ENCODE data around the gene NFKB1.
A peak's percentile ranks its signal among the peaks of the same experiment; 100 is the strongest.
"Not testable (repeated sequence)": the region's sequence is repeated elsewhere in the genome, so short reads cannot be mapped to it uniquely, and the experiment has no call there.

The NFKB1 gene

DNA sequence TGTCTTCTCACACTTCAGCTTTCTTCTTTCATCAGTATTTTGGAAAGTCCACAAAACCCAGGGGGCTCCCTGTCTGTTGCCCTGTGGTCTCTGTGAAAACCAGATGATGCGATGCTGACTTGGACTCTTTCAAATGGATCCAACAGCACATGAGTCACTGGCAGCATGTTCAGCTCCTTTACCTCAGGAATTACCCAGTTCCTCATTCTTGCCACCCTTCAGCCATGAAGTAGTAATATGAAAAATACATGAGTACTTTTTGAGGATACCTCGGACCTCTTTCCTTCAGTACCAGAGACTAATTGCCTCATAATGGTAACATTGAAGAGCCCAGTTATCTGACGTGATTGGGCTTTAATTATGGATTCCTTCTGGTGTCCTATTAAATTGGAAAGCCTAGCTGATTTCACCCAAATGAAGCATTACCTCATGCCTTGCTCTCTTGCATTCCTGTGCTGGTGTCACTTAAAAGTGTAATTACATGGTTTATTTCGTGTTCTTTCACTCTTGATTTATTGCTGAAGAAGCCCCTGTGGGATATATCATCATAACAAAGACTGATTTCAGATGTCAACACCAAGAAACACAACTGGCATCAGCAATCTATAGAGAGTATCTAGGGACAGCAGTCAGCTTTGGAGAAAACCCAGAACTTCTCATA is 63.4 kb downstream of the NFKB1 start:
- peak; percentile 85 for DNase-seq (ENCODE audit: low read depth, low spot score)

DNA sequence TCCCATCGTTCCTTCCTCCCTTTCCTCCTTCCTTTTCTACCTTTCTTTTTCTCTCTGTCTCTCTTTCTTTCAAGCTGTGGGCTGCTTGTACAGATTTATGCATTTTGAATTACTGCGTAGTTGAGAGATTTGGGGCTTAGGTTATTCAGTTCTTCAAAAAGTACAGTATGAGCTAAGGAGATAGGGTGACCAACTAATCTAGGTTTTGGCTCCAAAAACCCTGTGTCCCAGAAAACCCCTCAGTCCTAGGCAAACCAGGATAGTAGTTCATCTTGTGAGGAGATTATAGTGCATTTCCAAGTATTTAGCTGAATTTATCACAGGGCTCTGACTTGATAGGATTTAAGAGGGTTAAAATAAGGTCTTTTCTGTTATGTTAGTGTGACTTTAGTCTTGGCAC is 64.5 kb downstream of the NFKB1 start:
- no peak for DNase-seq (ENCODE audit: low read depth, low spot score)

DNA sequence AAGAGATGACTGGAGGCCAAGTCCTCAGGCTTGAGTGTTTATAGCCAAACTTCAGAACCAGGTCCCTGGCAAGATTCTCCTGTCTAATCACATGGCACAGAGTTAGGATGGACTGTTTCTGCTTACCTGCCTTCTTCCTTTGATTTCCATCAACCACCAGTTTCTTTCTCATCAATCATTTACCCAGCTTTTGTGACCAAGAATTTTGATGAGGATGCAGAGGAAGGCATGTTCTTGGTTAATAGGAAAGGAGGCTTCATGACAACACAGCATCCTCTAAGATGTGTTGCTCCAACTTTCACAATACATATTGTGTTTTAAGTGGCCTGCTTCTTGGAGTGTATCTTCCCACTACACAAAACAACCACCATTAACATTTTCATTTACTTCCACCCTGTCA is 65.3 kb downstream of the NFKB1 start:
- no peak for DNase-seq (ENCODE audit: low read depth, low spot score)

DNA sequence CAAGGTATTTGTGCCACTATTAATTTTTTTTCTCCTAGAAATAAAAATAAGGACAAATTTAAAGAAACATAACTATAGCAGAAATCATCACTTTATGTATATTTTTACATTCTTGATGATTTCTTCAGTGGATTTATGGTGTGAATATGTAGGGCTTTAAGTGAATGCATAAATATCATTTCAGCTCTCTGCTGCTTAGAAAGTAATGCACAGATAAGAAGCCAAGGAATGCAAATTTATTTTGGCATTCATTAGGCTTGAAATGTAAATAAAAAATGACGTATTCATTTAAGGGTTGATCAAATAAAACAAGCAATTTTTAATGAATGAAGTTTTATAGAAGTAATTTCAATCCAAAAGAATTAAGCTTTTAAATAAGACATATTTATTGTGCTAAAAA is 66.3 kb downstream of the NFKB1 start:
- no peak for DNase-seq (ENCODE audit: low read depth, low spot score)

DNA sequence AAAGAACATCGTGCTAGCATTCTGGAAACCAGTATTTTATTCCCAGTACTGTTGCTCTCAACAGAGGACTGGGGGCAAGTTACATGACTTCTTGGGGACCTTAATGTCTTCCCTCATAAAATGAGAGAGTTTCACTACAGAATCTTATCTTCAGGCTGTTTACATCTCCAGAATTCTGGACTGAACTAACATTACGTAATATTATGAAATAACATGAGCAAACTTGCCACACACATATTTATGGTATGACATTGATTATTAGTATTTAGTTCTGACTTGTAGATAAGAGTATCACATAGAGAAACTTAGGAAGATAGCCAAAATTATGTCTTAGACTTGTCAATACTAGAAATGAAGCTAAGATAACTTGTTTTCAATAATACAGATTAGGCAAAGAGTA is 68.0 kb downstream of the NFKB1 start:
- DNase-seq (ENCODE audit: low read depth, low spot score): no peak

DNA sequence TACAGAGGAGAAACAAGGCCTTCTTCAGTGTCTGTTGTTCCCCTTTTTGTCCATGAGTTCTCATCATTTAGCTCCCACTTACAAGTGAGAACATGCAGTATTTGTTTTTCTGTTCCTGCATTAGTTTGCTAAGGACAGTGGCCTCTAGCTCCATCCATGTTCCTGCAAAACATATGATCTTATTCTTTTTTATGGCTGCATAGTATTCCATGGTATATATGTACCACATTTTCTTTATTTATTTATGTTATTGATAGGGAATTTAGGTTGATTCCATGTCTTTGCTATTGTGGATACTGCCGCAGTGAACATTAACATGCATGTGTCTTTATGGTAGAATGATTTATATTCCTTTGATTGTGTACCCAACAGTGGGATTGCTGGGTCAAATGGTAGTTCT is 69.1 kb downstream of the NFKB1 start:
- DNase-seq (ENCODE audit: low read depth, low spot score): not testable (repeated sequence)

DNA sequence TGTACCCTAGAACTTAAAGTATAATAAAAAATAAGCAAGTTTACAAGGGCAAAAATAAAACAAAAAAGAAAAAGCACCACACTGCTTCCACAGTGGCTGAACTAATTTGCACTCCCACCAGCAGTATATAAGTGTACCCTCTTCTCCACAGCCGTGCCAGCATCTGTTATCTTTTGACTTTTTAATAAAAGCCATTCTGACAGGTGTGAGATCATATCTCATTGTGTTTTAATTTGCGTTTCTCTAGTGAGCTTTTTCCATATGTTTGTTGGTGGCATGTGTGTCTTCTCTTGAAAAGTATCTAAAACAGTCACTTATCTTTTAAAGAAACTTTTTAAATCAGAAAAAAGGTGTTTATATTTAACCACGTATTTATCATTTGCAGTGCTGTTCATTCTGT is 71.3 kb downstream of the NFKB1 start:
- DNase-seq (ENCODE audit: low read depth, low spot score): no peak

DNA sequence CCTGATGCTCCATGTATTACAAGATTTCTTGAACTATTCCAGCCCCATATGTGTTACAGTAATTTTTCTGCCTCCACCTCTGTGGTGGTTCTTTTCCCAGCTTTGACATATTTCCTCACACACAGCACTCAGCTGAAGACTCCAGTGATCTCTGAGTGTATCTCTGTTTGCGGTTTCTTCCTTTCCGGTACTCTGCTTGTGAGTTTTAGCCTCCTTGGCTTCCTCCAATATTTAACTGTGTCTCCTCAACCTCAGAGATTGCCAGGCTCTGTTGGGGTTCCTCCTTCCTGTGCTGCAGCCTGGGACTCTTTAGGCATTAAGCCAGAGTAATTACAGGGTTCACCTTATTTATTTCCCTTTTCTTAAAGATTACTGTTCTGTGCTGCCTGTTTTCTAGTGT is 73.2 kb downstream of the NFKB1 start:
- no peak for DNase-seq (ENCODE audit: low read depth, low spot score)

DNA sequence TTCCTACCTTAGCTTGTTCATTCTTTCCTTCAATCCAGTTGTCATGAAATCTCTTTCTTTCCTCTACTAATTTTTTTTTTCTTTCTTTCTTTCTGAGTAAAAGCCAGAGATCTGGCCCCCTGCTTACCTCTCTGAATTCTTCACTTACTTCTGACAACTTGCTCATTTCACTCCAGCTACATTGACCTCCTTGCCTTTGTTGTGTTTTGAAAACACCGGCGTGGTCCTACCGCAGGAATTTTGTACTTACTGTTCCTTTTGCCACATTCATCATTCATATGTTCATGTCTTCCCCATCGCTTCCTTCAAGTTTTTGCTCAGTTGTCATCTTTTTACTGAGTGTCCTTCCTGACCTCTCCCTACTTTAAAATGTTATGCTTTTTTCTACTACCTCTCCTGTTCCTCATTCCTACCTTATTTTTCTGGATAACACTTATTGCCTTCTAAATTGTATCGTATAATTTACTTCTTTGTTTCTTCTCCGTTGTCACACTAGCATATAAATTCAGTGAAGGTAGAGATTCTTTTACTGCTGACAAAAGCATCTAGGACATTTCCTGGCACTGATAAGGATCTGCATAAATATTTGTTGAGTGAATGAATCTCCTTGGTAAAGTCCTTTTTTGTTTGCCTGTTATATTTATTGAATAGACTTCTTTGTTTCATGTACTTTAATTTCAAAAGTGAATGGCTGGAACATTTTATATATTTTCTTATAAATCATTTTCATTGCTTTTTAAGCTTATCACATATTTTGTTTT is 74.4 kb downstream of the NFKB1 start:
- peak; percentile 38 for DNase-seq (ENCODE audit: low read depth, low spot score)

DNA sequence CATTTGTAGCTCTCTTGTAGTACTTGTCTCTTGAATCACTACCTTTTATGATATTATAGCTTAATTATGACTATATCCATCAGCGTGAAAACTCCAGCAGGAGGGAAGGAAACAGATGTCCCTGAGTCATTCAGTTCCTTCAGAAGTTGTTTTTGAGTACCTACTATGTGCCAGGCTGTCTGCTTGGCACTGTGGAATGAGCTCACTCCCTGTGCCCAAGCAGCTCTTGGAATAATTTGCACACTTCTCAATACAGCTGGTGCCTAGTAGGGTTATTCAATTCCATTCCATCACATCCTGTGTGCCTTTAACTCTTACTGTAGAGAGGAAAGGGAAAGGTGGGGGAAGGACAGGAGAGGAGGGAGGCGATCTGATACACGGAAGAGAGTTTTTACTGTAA is 77.1 kb downstream of the NFKB1 start:
- no peak for DNase-seq (ENCODE audit: low read depth, low spot score)

DNA sequence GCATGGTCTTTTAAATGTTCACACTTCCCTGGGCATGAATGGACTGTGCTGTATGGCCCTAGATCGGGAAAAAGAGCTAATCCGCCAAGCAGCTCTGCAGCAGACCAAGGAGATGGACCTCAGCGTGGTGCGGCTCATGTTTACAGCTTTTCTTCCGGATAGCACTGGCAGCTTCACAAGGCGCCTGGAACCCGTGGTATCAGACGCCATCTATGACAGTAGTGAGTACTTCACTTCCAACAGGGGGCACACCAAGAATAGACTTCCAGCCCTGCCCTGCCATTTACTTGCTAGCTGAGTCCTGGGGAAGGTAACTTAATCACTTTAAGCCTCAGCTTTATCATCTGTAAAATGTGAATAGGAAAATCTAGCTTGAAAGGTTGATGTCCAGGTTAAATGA is 77.7 kb downstream of the NFKB1 start:
- DNase-seq (ENCODE audit: low read depth, low spot score): no peak

DNA sequence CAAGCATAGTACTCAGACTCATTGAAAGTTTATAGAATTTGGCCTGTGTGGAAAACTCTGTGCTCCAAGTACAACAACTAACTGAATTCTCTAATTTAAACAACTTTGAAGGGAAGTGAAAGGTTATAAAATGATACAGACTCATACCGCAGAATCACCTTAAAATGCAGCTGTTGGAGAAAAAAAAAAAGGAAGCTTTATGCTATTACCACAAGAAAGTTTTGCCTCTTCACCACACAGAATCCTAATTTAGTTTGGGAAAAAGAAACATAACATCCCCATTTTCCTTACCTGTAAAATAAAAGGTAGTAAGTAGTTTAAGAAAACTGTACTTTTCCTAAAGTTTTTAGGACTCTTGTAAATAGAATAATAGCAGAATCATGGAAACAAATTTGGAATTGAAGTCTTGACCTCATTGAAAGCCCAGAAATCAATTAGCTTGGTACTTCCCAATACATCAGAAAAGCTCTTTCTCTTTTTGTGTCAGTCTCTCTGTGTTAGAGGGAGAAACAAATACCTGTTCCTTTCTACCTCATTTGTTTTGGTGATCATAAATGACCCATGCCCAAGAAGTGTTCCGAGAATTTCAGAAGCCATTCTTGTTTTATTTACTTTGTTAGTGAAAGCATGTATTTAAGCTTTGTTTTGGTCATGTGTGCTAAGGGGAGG is 78.8 kb downstream of the NFKB1 start:
- no peak for DNase-seq (ENCODE audit: low read depth, low spot score)

DNA sequence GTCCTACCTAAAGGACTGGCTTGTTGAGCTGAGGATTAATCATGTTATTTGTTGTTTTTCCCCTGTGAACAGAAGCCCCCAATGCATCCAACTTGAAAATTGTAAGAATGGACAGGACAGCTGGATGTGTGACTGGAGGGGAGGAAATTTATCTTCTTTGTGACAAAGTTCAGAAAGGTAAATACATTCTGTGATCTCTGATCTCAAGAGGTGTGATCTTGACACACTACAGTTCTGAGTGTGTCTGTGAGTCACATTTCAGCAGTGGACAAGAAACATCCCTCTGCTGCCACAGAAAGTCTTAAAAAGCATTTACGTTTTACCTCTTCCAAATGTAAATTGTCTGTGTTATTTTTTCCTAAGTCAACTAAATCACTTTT is 79.3 kb downstream of the NFKB1 start:
- DNase-seq (ENCODE audit: low read depth, low spot score): no peak

DNA sequence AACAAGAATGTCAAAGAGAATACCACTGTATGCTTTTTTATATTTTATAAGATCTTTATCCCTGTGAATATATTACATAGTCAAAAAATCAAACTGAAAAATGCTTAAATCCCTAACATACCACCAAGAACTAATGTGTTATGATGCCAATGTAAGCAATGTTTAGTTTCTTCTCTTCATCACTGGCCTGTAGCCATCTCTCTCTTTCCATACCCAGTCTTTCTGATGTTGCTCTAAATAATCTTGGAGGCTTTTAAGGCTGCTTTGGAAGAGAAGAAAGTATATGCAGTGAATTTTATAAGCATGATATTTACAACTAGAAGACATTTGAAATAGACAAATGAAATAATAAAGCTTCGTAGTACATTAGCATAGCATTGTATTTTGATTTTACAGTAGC is 82.9 kb downstream of the NFKB1 start:
- DNase-seq (ENCODE audit: low read depth, low spot score): no peak

DNA sequence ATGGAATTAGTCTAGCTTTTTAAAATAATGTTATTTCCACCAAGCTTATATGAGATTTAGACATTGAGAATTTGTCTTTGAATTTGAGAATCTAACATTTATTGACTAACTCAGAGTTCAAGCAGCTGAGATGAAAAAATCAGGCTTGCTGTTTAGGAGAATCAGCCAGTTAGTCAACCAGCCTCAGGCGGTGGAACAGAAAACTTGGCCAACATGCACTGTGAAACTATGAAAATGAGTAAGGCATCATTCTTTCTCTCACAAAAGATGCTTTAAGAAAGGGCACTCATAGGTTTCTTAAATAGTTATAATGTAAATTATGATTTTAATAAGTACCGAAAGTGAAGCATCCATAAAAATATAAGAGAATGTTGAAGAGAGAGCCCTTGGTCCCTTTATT is 84.2 kb downstream of the NFKB1 start:
- DNase-seq (ENCODE audit: low read depth, low spot score): no peak

DNA sequence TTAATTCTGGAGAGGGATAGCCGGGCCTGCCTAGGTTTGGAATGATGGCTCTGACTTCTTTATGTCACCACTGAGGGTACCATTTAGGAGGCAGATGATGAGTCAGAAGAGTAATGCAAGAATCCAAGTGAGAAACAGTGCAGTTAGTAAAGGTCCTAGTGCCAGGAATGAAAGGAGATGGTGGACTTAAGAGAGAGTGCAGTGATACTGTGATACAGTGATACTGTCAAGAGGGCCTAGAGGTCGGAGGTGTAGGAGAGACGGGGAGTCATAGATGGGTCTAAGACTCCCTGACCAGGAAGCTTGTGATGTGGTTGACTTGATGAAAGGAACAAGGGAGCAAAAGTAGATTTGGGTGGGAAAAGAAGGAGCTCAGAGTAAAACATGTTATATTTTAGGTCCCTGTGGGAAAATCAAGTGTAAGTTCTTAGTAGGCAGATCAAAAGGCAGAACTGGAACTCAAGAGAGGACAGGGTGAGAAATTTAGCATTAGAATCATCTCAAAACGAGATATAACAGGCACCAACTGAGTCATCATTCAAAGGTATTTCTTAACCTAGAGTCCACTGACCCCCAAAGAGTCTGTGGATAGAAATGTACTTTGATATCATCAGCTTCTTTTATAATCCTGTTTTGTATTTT is 85.0 kb downstream of the NFKB1 start:
- no peak for DNase-seq (ENCODE audit: low read depth, low spot score)

DNA sequence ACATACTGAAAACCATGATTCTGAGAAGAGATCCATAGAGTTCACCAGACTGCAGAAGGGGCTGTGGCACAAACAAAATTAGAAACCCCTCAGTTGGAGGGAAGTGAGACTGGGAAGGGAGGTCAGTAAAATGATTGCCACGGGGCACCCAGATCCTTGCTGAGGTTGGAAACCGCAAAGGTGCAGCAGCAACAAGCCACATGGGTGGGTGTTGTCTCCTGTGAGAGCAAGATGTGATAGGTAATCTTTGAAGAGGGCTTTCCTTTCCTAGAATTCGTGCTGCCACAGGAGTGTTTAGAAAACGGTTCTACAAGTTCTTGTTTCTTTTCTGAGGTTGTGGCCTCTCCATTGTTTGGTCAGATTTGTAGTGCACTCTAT is 85.5 kb downstream of the NFKB1 start:
- no peak for DNase-seq (ENCODE audit: low read depth, low spot score)

DNA sequence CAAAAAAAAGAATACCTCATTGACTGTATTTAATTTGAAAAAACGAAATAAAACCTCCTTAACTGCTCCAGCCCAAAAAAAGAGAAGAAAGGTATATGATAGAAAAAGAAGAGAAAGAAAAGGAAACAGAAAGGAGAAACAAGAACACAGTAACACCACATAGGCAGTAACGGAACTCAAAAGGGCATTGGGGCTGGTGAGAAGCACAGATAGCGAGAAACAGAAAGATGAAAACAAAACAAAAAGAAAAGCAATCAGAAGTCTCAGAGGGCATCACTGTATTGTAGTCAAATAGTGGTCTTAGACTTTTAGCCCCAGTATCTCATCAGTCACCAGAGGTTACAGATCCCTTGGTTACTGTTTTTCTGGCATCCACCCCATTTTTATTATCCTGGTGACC is 88.6 kb downstream of the NFKB1 start:
- DNase-seq (ENCODE audit: low read depth, low spot score): no peak

DNA sequence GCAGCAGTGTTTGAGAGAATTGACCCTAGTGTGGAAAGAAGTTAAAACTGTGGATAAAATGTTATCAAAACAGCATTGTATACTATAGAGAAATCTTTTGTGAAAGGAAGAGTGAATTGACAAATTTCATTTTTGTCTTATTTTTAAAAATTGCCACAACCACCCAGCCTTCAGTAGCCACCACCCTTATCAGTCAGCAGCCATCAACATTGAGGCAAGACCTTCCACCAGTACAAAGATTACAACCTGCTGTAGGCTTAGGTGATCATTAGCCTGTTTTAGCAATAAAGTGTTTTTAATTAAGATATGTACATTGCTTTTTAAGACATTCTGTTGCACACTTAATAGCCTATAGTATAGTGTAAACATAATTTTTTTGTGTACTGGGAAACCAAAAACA is 91.1 kb downstream of the NFKB1 start:
- no peak for DNase-seq (ENCODE audit: low read depth, low spot score)

DNA sequence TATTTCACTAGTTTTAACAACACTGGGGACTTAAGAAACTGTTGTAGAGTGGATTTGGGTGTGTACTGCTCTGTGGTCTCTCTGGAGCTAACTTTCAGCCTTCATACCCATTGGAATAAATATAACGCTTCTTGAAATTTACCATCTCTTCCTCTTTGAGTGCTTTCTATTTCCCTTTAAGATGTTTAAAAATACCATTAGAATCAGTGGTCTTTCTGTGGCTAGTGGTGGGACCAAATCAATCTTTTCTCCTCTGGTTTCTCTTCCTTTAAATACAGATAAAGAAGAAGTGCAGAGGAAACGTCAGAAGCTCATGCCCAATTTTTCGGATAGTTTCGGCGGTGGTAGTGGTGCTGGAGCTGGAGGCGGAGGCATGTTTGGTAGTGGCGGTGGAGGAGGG is 92.0 kb downstream of the NFKB1 start:
- DNase-seq (ENCODE audit: low read depth, low spot score): no peak

DNA sequence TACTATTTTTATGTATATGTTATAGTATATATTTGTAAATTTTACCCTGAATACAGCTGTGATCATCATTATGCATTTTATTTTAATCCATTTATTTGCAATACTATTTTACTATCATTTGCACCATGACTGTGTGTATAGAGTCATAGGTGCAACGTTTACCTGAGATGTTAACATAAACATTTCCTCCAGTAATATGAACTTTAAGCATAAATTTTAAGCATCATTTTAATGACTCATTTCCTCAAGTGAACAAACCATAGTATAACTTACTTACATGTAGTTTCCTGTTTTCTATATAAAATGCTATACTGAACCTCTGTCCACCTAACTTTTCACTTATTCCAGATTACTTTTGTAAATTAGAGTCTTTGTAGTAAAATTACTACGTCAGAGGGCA is 92.8 kb downstream of the NFKB1 start:
- no peak for DNase-seq (ENCODE audit: low read depth, low spot score)

DNA sequence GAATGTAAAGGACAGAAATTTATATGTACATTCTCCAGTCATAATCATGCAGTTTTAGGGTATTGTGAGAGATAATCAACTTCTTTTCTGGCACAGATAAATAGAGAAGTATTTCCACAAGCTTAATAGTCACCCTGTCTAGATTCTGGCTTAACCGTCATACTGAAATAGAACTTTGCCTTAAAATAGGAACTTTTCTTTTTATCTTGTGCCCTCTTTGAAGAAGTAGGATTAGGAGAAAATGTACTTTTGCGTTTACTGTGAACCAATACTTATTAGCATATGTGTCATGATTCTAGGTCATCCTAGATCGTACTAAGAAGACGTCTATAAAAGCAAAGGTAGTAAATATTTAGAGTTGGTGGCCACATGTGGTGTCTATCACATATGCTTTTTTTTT is 95.4 kb downstream of the NFKB1 start:
- no peak for DNase-seq (ENCODE audit: low read depth, low spot score)
